H1 (cell line): Measurements from ENCODE around the gene EIPR1. TPM values are rescaled to one million over a fixed set of nuclear protein-coding genes. Genes with fewer than 3 reads are reported as not detected.

Source experiments
- CTCF ChIA-PET: fragments of 300-600 bp; sonication (Branson Sonifier 250); formaldehyde crosslinking; loops from one replicate; lab custom pipeline; 2021; ENCODE audit not compliant: partially characterized antibody; lab: Charles Lee
- POLR2A ChIA-PET: fragments of 300-600 bp; sonication (Branson Sonifier 250); formaldehyde crosslinking; loops from one replicate; lab custom pipeline; 2021; ENCODE audit warnings: inconsistent platforms; ENCODE audit not compliant: partially characterized antibody; lab: Charles Lee
- DNase-seq, 2 experiments: peaks; one replicate each; pipeline versions ENCODE4 v3.0.0 to v3.0.0-alpha.2; 2010 to 2022; ENCODE audit warnings: low spot score in 2 of 2, low read depth in 1 of 2, mixed read lengths in 1 of 2
- FAIRE-seq: peaks from 2 replicates; lab custom pipeline; 2011; peaks lifted over from hg19 to GRCh38; lab: Jason Lieb, UNC
- H2AFZ ChIP-seq: 2 replicates; pipeline ENCODE4 v1.8.1; 2012; ENCODE audit warnings: low read length, inconsistent platforms
- H2AK5ac ChIP-seq: 2 replicates; pipeline ENCODE4 v1.6.1; 2013; ENCODE audit warnings: low read depth, low read length
- H2BK120ac ChIP-seq: replicated peaks from 2 replicates; pipeline ENCODE3; 2013; ENCODE audit warnings: low read depth, low read length, inconsistent platforms
- H2BK12ac ChIP-seq: 2 replicates; pipeline ENCODE4 v1.6.1; 2013; ENCODE audit warnings: low read depth, low read length
- H2BK15ac ChIP-seq: 2 replicates; pipeline ENCODE4 v1.6.1; 2013; ENCODE audit warnings: low read length
- H2BK20ac ChIP-seq: 2 replicates; pipeline ENCODE4 v1.6.1; 2013; ENCODE audit warnings: low read length
- H2BK5ac ChIP-seq: 2 replicates; pipeline ENCODE4 v1.6.1; 2013; ENCODE audit warnings: low read depth, low read length
- H3K14ac ChIP-seq: 2 replicates; pipeline ENCODE4 v1.6.1; 2013; ENCODE audit warnings: inconsistent platforms; ENCODE audit not compliant: insufficient read length
- H3K18ac ChIP-seq: 2 replicates; pipeline ENCODE4 v1.6.1; 2013; ENCODE audit warnings: low read length; ENCODE audit errors: extremely low read depth
- H3K23ac ChIP-seq: 2 replicates; pipeline ENCODE4 v1.6.1; 2013; ENCODE audit warnings: inconsistent platforms; ENCODE audit not compliant: insufficient read length
- H3K23me2 ChIP-seq: 2 replicates; pipeline ENCODE4 v1.6.1; 2013; ENCODE audit warnings: low read depth, low read length
- H3K27ac ChIP-seq: 2 replicates; pipeline ENCODE4 v1.6.1; 2011; ENCODE audit warnings: low read depth, low read length, inconsistent platforms
- H3K27me3 ChIP-seq, 4 experiments: replicated peaks in 1 of 4; 1 replicate in 1 of 4; 2 replicates in 3 of 4; pipeline versions ENCODE4 v1.6.1 to v1.8.1; 2011 to 2013; ENCODE audit warnings: low read length in 3 of 4, mild to moderate bottlenecking in 3 of 4, inconsistent platforms in 2 of 4, mixed read lengths in 2 of 4, moderate library complexity in 1 of 4; ENCODE audit not compliant: control insufficient read depth in 3 of 4, insufficient read depth in 3 of 4; ENCODE audit errors: extremely low read depth in 1 of 4
- H3K36me3 ChIP-seq, 4 experiments: 2 replicates each; pipeline versions ENCODE4 v1.6.1 to v1.8.1; 2011 to 2013; ENCODE audit warnings: mild to moderate bottlenecking in 4 of 4, low read length in 3 of 4, moderate library complexity in 2 of 4, control low read depth in 1 of 4, inconsistent platforms in 1 of 4; ENCODE audit not compliant: insufficient read depth in 4 of 4, control insufficient read depth in 2 of 4
- H3K4ac ChIP-seq: replicated peaks from 2 replicates; pipeline ENCODE3; 2013; ENCODE audit warnings: low read length, low read depth, mixed read lengths, inconsistent platforms; ENCODE audit not compliant: insufficient read length
- H3K4me1 ChIP-seq, 4 experiments: replicated peaks in 1 of 4; 1 replicate in 1 of 4; 2 replicates in 3 of 4; pipeline versions ENCODE4 v1.6.1 to v1.8.1; 2011 to 2013; ENCODE audit warnings: low read length in 3 of 4, inconsistent platforms in 2 of 4, mixed read lengths in 1 of 4; ENCODE audit not compliant: insufficient read depth in 4 of 4, control insufficient read depth in 3 of 4
- H3K4me2 ChIP-seq, 2 experiments: 2 replicates each; pipeline versions ENCODE4 v1.6.1 to v1.8.1; 2011 to 2013; ENCODE audit warnings: low read depth in 2 of 2, low read length in 2 of 2, control low read depth in 1 of 2, inconsistent platforms in 1 of 2, mild to moderate bottlenecking in 1 of 2; ENCODE audit not compliant: insufficient read depth in 1 of 2
- H3K4me3 ChIP-seq, 4 experiments: fragments of 200-600, 300-600 bp in 1 of 4; sonication (generic), shearing (Covaris generic), sonication (Bioruptor Twin) in 1 of 4; 2 replicates each; pipeline versions ENCODE4 v1.5.1 to v1.8.1; 2011 to 2016; ENCODE audit warnings: low read length in 4 of 4, low read depth in 3 of 4, control low read depth in 2 of 4, inconsistent platforms in 2 of 4, mild to moderate bottlenecking in 2 of 4, mixed read lengths in 1 of 4, moderate library complexity in 1 of 4; ENCODE audit not compliant: insufficient read depth in 2 of 4; ENCODE audit errors: extremely low read depth in 1 of 4
- H3K56ac ChIP-seq: replicated peaks from 2 replicates; pipeline ENCODE3; 2013; ENCODE audit warnings: low read depth, mild to moderate bottlenecking, mixed read lengths, low read length, inconsistent platforms; ENCODE audit not compliant: insufficient read length
- H3K79me1 ChIP-seq: 2 replicates; pipeline ENCODE4 v1.6.1; 2013; ENCODE audit warnings: low read depth, low read length, control low read depth
- H3K79me2 ChIP-seq, 2 experiments: 2 replicates each; pipeline versions ENCODE4 v1.6.1 to v1.8.1; 2012 to 2013; ENCODE audit warnings: low read length in 2 of 2, mild to moderate bottlenecking in 2 of 2, inconsistent platforms in 1 of 2; ENCODE audit not compliant: insufficient read depth in 2 of 2, control insufficient read depth in 1 of 2
- H3K9ac ChIP-seq, 4 experiments: replicated peaks in 1 of 4; 1 replicate in 1 of 4; 2 replicates in 3 of 4; pipeline versions ENCODE4 v1.6.1 to v1.8.1; 2011 to 2013; ENCODE audit warnings: low read depth in 3 of 4, low read length in 3 of 4, control low read depth in 2 of 4, mild to moderate bottlenecking in 2 of 4, moderate library complexity in 2 of 4, inconsistent platforms in 1 of 4; ENCODE audit errors: extremely low read depth in 1 of 4
- H3K9me3 ChIP-seq, 2 experiments: 2 replicates each; pipeline versions ENCODE4 v1.6.1 to v1.8.1; 2012 to 2013; ENCODE audit warnings: mild to moderate bottlenecking in 2 of 2, moderate library complexity in 2 of 2, control low read depth in 1 of 2, inconsistent platforms in 1 of 2, low read depth in 1 of 2, low read length in 1 of 2, mixed read lengths in 1 of 2; ENCODE audit not compliant: insufficient read depth in 2 of 2
- H4K20me1 ChIP-seq, 2 experiments: replicated peaks in 1 of 2; 2 replicates each; pipeline versions ENCODE3 to v1.8.1; 2011 to 2013; ENCODE audit warnings: inconsistent platforms in 2 of 2, low read length in 2 of 2, mild to moderate bottlenecking in 1 of 2; ENCODE audit not compliant: insufficient read depth in 2 of 2, control insufficient read depth in 1 of 2
- H4K5ac ChIP-seq: 2 replicates; pipeline ENCODE4 v1.6.1; 2013; ENCODE audit warnings: low read length, low read depth, mixed read lengths, inconsistent platforms; ENCODE audit not compliant: insufficient read length
- H4K8ac ChIP-seq: 2 replicates; pipeline ENCODE4 v1.8.0; 2013; ENCODE audit warnings: mild to moderate bottlenecking, moderate library complexity, low read length, inconsistent platforms; ENCODE audit not compliant: insufficient read depth; ENCODE audit errors: extremely low read depth
- H4K91ac ChIP-seq: replicated peaks from 2 replicates; pipeline ENCODE3; 2013; ENCODE audit warnings: low read length, mixed read lengths, inconsistent platforms; ENCODE audit not compliant: insufficient read length
- ATF2 ChIP-seq: IDR thresholded peaks from 2 replicates; pipeline ENCODE4 v1.6.1; 2012; ENCODE audit warnings: low read length, inconsistent platforms
- CREB1 ChIP-seq: IDR thresholded peaks from 2 replicates; pipeline ENCODE4 v1.6.1; 2012; ENCODE audit warnings: inconsistent platforms
- CTBP2 ChIP-seq: IDR thresholded peaks from 2 replicates; pipeline ENCODE4 v1.7.0; 2011; ENCODE audit warnings: borderline replicate concordance, mild to moderate bottlenecking, moderate library complexity, mixed read lengths, low read length; ENCODE audit not compliant: insufficient read depth, insufficient read length
- CTCF ChIP-seq, 3 experiments: IDR thresholded peaks; 1 replicate in 2 of 3; 2 replicates in 1 of 3; pipeline versions ENCODE4 v1.5.1 to v1.6.1; 2011; ENCODE audit warnings: low read length in 3 of 3, mild to moderate bottlenecking in 3 of 3, inconsistent platforms in 2 of 3, low read depth in 1 of 3, moderate library complexity in 1 of 3; ENCODE audit not compliant: insufficient read depth in 1 of 3; ENCODE audit errors: control extremely low read depth in 1 of 3
- EGR1 ChIP-seq: IDR thresholded peaks from 2 replicates; pipeline ENCODE4 v1.6.1; 2011; ENCODE audit warnings: low read depth, low read length, borderline replicate concordance
- GABPA ChIP-seq: IDR thresholded peaks from 2 replicates; pipeline ENCODE4 v1.6.1; 2011; ENCODE audit warnings: mild to moderate bottlenecking, low read length, moderate library complexity, borderline replicate concordance; ENCODE audit not compliant: insufficient read depth
- PHF8 ChIP-seq: fragments of 200-600 bp; sonication (generic); conservative IDR thresholded peaks from 2 replicates; pipeline ENCODE4 v1.7.1; 2012; ENCODE audit warnings: low read depth, mild to moderate bottlenecking, inconsistent platforms, low read length, moderate library complexity
- WGBS, 2 experiments: shearing (Covaris generic) in 1 of 2; methylation state at CpG; one replicate each; pipeline versions ENCODE4 v1.1.6 to v1.1.7; 2013 to 2015; ENCODE audit warnings: low lambda C conversion rate in 2 of 2, mixed read lengths in 2 of 2, inconsistent platforms in 1 of 2, low coverage in 1 of 2, missing lambda C conversion rate in 1 of 2; ENCODE audit not compliant: insufficient replicate concordance in 2 of 2, insufficient coverage in 1 of 2, insufficient read length in 1 of 2; ENCODE audit errors: extremely low coverage in 1 of 2, missing lambda C conversion rate in 1 of 2; 5-methylcytosine and 5-hydroxymethylcytosine counted together
- polyA plus RNA-seq, 7 experiments: library from polyadenylated mRNA; depleted of rRNA in 3 of 7; stranded (reverse) in 5 of 7; unstranded in 2 of 7; fragments of >200 nt in 5 of 7; fragments of 200-250 nt in 2 of 7; gene quantifications; 1 replicate in 5 of 7; 2 replicates in 1 of 7; 4 replicates in 1 of 7; pipeline versions ENCODE4 v1.2.1 to v1.2.3, GENCODE V29; 2011 to 2013; ENCODE audit warnings: missing spikeins in 2 of 7, mixed read lengths in 2 of 7
- total RNA-seq: library from RNA; stranded (reverse); fragmentation: NEBNext Ultra II Directional; extraction: Animal tissue kit (Norgen Biotek cat#: 25700); gene quantifications from 2 replicates; pipeline ENCODE4 v1.2.1, GENCODE V29; 2021

The EIPR1 gene
- total and polyA plus RNA-seq, 2 of the 8 experiments (the other 6 are each of a cell fraction or from before 2014, with no cell fraction given): 26.3 to 56.4 TPM

DNA sequence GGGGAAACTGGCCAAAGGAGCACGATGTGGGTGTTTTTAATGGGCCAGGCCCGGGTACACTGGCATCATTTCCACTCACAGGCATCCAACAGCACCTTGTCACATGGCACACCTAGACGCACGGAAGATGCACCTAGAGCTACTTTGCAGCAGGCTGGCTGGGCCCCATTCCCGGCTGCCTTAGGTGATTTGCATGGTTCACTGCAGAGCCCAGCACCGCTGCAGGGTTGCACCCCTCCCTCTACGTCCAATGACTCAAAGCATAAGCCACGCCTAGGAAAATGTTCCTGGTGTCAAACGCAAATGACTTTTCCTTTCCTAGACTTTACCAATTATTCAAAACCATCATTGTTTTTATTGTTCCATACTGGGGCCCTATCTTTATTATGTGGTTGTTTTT, 222.9 kb downstream of the EIPR1 start:
- 88% methylated on average over 9 of the region's 9 CpGs; no CpG with 5 or more reads in 1 of the 2 experiments for WGBS, 2 experiments
- Histone ChIP-seq H3K18ac (no peak overlapping the region), H2AFZ (no peak overlapping the region), H2AK5ac (no peak overlapping the region), H3K14ac (no peak overlapping the region), H3K4ac (no peak overlapping the region), H4K91ac (no peak overlapping the region), H4K8ac (no peak overlapping the region), H4K20me1 (peaks cover 0 to 3% of the 10 kb centered on the region in 2 experiments), H4K5ac (no peak overlapping the region), H3K4me1 (no peaks in the 10 kb centered on the region), H3K79me2 (no peaks in the 10 kb centered on the region), H3K79me1 (no peaks in the 10 kb centered on the region), H2BK5ac (no peak overlapping the region), H3K23me2 (no peaks in the 10 kb centered on the region; the same call in 1 of the 2 replicates), H2BK15ac (no peak overlapping the region), H2BK20ac (no peak overlapping the region), H3K4me3 (no peak overlapping the region), H3K4me2 (no peak overlapping the region), H3K9ac (no peak overlapping the region), H2BK120ac (no peak overlapping the region), H3K36me3 (no peaks in the 10 kb centered on the region), H3K23ac (no peak overlapping the region), H3K27ac (no peak overlapping the region), H3K56ac (no peak overlapping the region), H3K9me3 (peaks cover 0 to 9% of the 10 kb centered on the region in 2 experiments; a peak in 2 of 4 replicates), H3K27me3 (no peaks in the 10 kb centered on the region), H2BK12ac (no peak overlapping the region)
- no peak for DNase-seq
- no peak for FAIRE-seq
- CTCF ChIA-PET: no interaction called here
- POLR2A ChIA-PET: no interaction called here
- TF ChIP-seq CREB1 (no peak), CTBP2 (no peak), CTCF (IDR thresholded peaks at IDR 0.05; ENCODE audit: control extremely low read depth in 1 of 3, insufficient read depth in 1 of 3, low read depth in 1 of 3, low read length in 3 of 3) (no peak), EGR1 (no peak), PHF8 (no peak), ATF2 (no peak), GABPA (no peak)
